Left lung (tissue), 10 donors: ENCODE results near the gene PALLD. TPM values are rescaled to one million over a fixed set of nuclear protein-coding genes. Genes with fewer than 3 reads are reported as not detected.

Source experiments
- ATAC-seq: fragments of 200-7000 bp; cut with Tn5 transposase; one replicate; pipeline ENCODE4 v1.9.1; 2020; ENCODE audit warnings: moderate library complexity
- DNase-seq, 4 donors: peaks; one replicate each; pipeline ENCODE4 v3.0.0-alpha.2; 2013 to 2020
- H3K27ac ChIP-seq, 2 donors: fragments of 200-600 bp; sonication (generic) in 1 of 2; one replicate each; pipeline versions ENCODE4 v1.5.0 to v1.8.0; 2020 to 2021
- H3K27me3 ChIP-seq, 2 donors: fragments of 200-600 bp; sonication (generic) in 1 of 2; one replicate each; pipeline versions ENCODE4 v1.5.0 to v1.8.0; 2020 to 2021
- H3K36me3 ChIP-seq, 2 donors: fragments of 200-600 bp; sonication (generic) in 1 of 2; one replicate each; pipeline versions ENCODE4 v1.5.0 to v1.8.0; 2020 to 2021
- H3K4me1 ChIP-seq, 2 donors: fragments of 200-600 bp; one replicate each; pipeline ENCODE4 v1.8.0; 2021
- H3K4me3 ChIP-seq, 2 donors: fragments of 200-600 bp; sonication (generic) in 1 of 2; one replicate each; pipeline versions ENCODE4 v1.5.0 to v1.8.0; 2020 to 2021; ENCODE audit warnings: mild to moderate bottlenecking in 1 of 2
- H3K9me3 ChIP-seq, 2 donors: fragments of 200-600 bp; sonication (generic) in 1 of 2; one replicate each; pipeline versions ENCODE4 v1.5.0 to v1.8.0; 2020 to 2021
- CTCF ChIP-seq, 2 donors: fragments of 200-600 bp; sonication (generic) in 1 of 2; IDR thresholded peaks; one replicate each; pipeline versions ENCODE4 v1.5.0 to v1.8.0; 2021; ENCODE audit warnings: antibody characterized with exemption in 2 of 2
- intact Hi-C, 2 donors: fragments of 100-400 bp; cut with DNase I; formaldehyde crosslinking; loops; one replicate each; pipeline versions ENCODE4 v1.11.2 to v1.14.2; 2022
- polyA plus RNA-seq, 6 donors: library from polyadenylated mRNA; unstranded; fragments of 120-200 nt; gene quantifications; one replicate each; pipeline ENCODE4 v1.2.1, GENCODE V29; 2013; ENCODE audit not compliant: insufficient read length in 6 of 6
- total RNA-seq, 2 donors: library from RNA; stranded (reverse); fragmentation: NEBNext Ultra II Directional; extraction: Animal tissue kit (Norgen Biotek cat#: 25700); gene quantifications; one replicate each; pipeline ENCODE4 v1.2.1, GENCODE V29; 2021
- donor health status: DM: no; HTN: yes; CAD: no.
- donor health status: DM: no; HTN: no; CAD: no.

PALLD gene
- total and polyA plus RNA-seq, 8 donors = 67.5 to 194 (median 80.4) TPM

- H3K27me3 ChIP-seq = no peaks in the 10 kb centered on the region
- H3K4me3 ChIP-seq = no peak overlapping the region
- no peaks in the 10 kb centered on the region for H3K36me3 ChIP-seq
- no peak for TF ChIP-seq CTCF (IDR thresholded peaks at IDR 0.05)
- H3K4me1 ChIP-seq = peaks cover 0 to 9% of the 10 kb centered on the region in 2 donors
- H3K9me3 ChIP-seq = no peaks in the 10 kb centered on the region
- ATAC-seq (no peak), DNase-seq (no peak)
- intact Hi-C loops = no loop called here
- no peak overlapping the region for H3K27ac ChIP-seq
Measured at GRCh38 chr4:168842186-168842585, 345.3 kb downstream of the PALLD start.

- H3K4me1 ChIP-seq = peaks cover 10 to 21% of the 10 kb centered on the region in 2 donors
- peak overlapping the region in 1 of 2 donors; percentile 52 for H3K27ac ChIP-seq
- no peak overlapping the region for H3K4me3 ChIP-seq
- ATAC-seq (no peak), DNase-seq (no peak)
- intact Hi-C loops = no loop called here
- no peak for TF ChIP-seq CTCF (IDR thresholded peaks at IDR 0.05)
- H3K9me3 ChIP-seq = no peaks in the 10 kb centered on the region
- H3K36me3 ChIP-seq = no peaks in the 10 kb centered on the region
- no peaks in the 10 kb centered on the region for H3K27me3 ChIP-seq
Measured at GRCh38 chr4:168843635-168844034, 346.8 kb downstream of the PALLD start.

GRCh38 chr4:168844353-168845049 is 347.6 kb downstream of the PALLD start:
- H3K27me3 ChIP-seq = no peaks in the 10 kb centered on the region
- peak overlapping the region in 1 of 2 donors; percentile 52 for H3K27ac ChIP-seq
- H3K4me1 ChIP-seq = peaks cover 18 to 25% of the 10 kb centered on the region in 2 donors
- DNase-seq (peak in 2 of 4 donors; percentile 72 to 73), ATAC-seq (peak; percentile 38)
- H3K9me3 ChIP-seq = no peaks in the 10 kb centered on the region
- H3K36me3 ChIP-seq = no peaks in the 10 kb centered on the region
- no peak for TF ChIP-seq CTCF (IDR thresholded peaks at IDR 0.05)
- no peak overlapping the region for H3K4me3 ChIP-seq
- intact Hi-C loops = no loop called here

- H3K4me1 ChIP-seq = peaks cover 24 to 25% of the 10 kb centered on the region in 2 donors
- ATAC-seq (no peak), DNase-seq (no peak)
- H3K27me3 ChIP-seq = no peaks in the 10 kb centered on the region
- intact Hi-C loops = no loop called here
- H3K36me3 ChIP-seq = no peaks in the 10 kb centered on the region
- no peak overlapping the region for H3K27ac ChIP-seq
- no peak for TF ChIP-seq CTCF (IDR thresholded peaks at IDR 0.05)
- H3K4me3 ChIP-seq = no peak overlapping the region
- no peaks in the 10 kb centered on the region for H3K9me3 ChIP-seq
Measured at GRCh38 chr4:168845897-168846296, 349.0 kb downstream of the PALLD start.

GRCh38 chr4:168846414-168846813 is 349.6 kb downstream of the PALLD start:
- no peak for DNase-seq
- no peak for TF ChIP-seq CTCF (IDR thresholded peaks at IDR 0.05)
- H3K4me3 ChIP-seq = no peak overlapping the region
- no peaks in the 10 kb centered on the region for H3K9me3 ChIP-seq
- H3K36me3 ChIP-seq = no peaks in the 10 kb centered on the region
- no peaks in the 10 kb centered on the region for H3K27me3 ChIP-seq
- H3K27ac ChIP-seq = no peak overlapping the region
- intact Hi-C loops = no loop called here
- peaks cover 20 to 24% of the 10 kb centered on the region in 2 donors for H3K4me1 ChIP-seq
- no peak for ATAC-seq
